Activated CD4-positive, alpha-beta T cell treated with anti-CD3 and anti-CD28 coated beads for 36 hours (primary cell): Measurements from ENCODE around the gene SMKR1. TPM values are rescaled to one million over a fixed set of nuclear protein-coding genes. Genes with fewer than 3 reads are reported as not detected.

Experiments
- ATAC-seq: fragments of 200-7000 bp; cut with Tn5 transposase; one replicate; pipeline ENCODE4 v1.10.0; 2021; ENCODE audit warnings: mild to moderate bottlenecking, moderate library complexity
- CTCF ChIA-PET: fragments of 350-600 bp; sonication (Branson Sonifier 250); formaldehyde crosslinking; loops from one replicate; lab custom pipeline; 2021; ENCODE audit warnings: antibody characterized with exemption; lab: Charles Lee
- POLR2A ChIA-PET: fragments of 350-600 bp; sonication (Branson Sonifier 250); formaldehyde crosslinking; loops from one replicate; lab custom pipeline; 2021; ENCODE audit warnings: antibody characterized with exemption, inconsistent platforms; lab: Charles Lee
- DNase-seq: peaks from one replicate; pipeline ENCODE4 v3.0.0-alpha.2; 2020
- H3K27ac Mint-ChIP-seq: one replicate; pipeline ENCODE4 v1.8.0; 2021; ENCODE audit warnings: mixed read lengths
- H3K27me3 Mint-ChIP-seq: one replicate; pipeline ENCODE4 v1.8.0; 2021; ENCODE audit warnings: mixed read lengths
- H3K36me3 Mint-ChIP-seq: one replicate; pipeline ENCODE4 v1.8.0; 2021; ENCODE audit warnings: low read depth, mixed read lengths
- H3K4me1 Mint-ChIP-seq: one replicate; pipeline ENCODE4 v1.8.0; 2021; ENCODE audit warnings: mixed read lengths
- H3K4me3 Mint-ChIP-seq: one replicate; pipeline ENCODE4 v1.8.0; 2021; ENCODE audit warnings: mild to moderate bottlenecking, moderate library complexity, mixed read lengths
- H3K9me3 Mint-ChIP-seq: one replicate; pipeline ENCODE4 v1.8.0; 2021; ENCODE audit warnings: low read depth, mixed read lengths
- intact Hi-C, 2 experiments: fragments of 100-400 bp; cut with DNase I in 1 of 2; cut with micrococcal nuclease in 1 of 2; formaldehyde crosslinking; loops; one replicate each; pipeline versions ENCODE4 v1.14.2 to v1.15.1; 2022 to 2024; cut with DNase I, micrococcal nuclease
- total RNA-seq, 2 experiments: library from RNA; stranded (reverse); gene quantifications; one replicate each; pipeline ENCODE4 v1.2.3, GENCODE V29; 2021

Gene SMKR1
- total RNA-seq, 2 experiments from 2014 or later, result 2.3 to 2.7 TPM

DNA sequence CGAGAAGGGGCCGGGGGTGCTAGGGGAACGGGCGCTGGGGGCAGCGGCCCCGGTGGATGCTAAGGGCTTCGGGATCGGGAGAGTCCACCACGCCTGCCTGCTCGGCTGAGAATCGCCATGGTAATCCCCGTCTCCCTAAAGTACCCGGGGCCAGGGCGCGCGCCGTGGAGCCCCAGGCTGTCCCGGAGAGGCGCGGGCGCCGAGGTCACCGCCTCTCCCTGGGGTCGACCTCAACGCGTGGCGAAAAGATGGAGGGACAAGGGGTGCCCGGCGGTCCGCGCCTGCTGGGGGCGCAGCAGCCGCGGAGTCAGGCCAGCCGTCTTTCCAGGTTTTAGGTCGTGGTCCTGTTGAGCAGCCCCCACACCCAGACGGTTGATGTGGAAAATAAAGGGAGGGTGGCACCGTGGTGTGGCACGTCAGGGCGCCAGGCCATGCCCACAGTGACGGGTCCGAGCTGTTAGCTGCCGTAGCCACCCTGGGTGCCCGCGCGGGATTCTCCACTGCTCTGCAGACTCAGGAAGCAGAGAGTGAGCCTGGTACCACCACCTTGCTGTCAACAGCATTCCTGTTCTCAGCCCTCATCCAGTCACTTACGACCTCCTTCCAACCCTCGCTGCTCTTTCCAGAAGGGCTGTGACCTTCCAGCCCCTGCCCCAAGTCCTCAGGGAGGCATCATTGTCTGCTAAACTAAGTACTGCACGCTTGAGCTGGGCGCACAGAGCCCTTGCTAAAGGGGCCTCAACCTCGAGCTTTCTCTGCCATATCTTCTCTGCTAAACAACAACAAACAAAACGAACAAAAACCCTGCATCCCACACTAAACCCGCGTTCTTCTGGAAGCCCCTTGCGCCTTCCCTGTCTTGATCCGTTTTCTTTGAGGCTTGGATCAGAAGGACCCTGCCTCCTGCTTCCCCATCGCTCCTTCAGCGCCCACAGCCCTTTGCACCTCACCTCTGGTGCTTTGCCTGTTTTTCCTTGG is 666 bp downstream of the SMKR1 start:
- ATAC-seq (peak; percentile 12), DNase-seq (peak; percentile 25)
- CTCF ChIA-PET, result interaction anchor here (0.8 to 1.2 kb wide), 2 partner anchors 132 to 515 kb away, joined by 3 to 5 read pairs; no protein-coding TSS in a partner anchor
- Mint-ChIP-seq H3K4me1 (peaks cover 14% of the 10 kb centered on the region), H3K9me3 (no peaks in the 10 kb centered on the region), H3K36me3 (no peaks in the 10 kb centered on the region), H3K27ac (no peak overlapping the region), H3K4me3 (peak overlapping the region; percentile 45), H3K27me3 (no peaks in the 10 kb centered on the region)
- intact Hi-C loops, result loop anchor here (1.0 to 10.0 kb wide), 8 partner anchors 28 to 446 kb away; partner anchors contain the start of genes NRF1 (in 2 of the 2) and STRIP2 (in 1 of the 2)
- POLR2A ChIA-PET, result interaction anchor here (0.5 to 1.4 kb wide), 4 partner anchors 11 to 278 kb away, joined by 3 to 4 read pairs (median 4); no protein-coding TSS in a partner anchor

DNA sequence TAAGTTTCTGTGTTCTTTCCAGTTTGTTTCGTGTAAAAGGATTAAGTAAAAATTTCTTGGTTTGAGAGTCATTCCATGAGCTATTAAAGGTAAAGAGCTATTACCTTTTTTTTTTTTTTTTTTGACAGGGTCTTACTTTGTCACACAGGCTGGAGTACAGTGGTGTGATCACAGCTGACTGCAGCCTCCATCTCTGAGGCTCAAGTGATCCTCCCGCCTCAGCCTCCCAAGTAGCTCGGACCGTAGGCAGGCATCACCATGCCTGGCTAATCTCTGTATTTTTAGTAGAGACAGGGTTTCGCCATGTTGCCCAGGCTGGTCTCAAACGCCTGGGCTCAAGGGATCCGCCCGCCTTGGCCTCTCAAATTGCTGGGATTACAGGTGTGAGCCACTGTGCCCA is 1.4 kb downstream of the SMKR1 start:
- peak overlapping the region; percentile 45 for H3K4me3 Mint-ChIP-seq
- POLR2A ChIA-PET, result interaction anchor here (0.5 to 0.6 kb wide), 3 partner anchors 10 to 277 kb away, joined by 3 to 4 read pairs (median 4); no protein-coding TSS in a partner anchor
- H3K4me1 Mint-ChIP-seq, result peaks cover 14% of the 10 kb centered on the region
- CTCF ChIA-PET, result interaction anchor here (0.7 to 1.2 kb wide), 4 partner anchors 21 to 516 kb away, joined by 3 to 5 read pairs (median 3); no protein-coding TSS in a partner anchor
- intact Hi-C loops, result loop anchor here (2.0 to 10.0 kb wide), 4 partner anchors 69 to 445 kb away; partner anchors contain the start of genes NRF1 (in 1 of the 2) and STRIP2 (in 1 of the 2)
- no peak for ATAC-seq
- no peaks in the 10 kb centered on the region for H3K9me3 Mint-ChIP-seq
- DNase-seq, result no peak
- no peaks in the 10 kb centered on the region for H3K27me3 Mint-ChIP-seq
- no peaks in the 10 kb centered on the region for H3K36me3 Mint-ChIP-seq
- H3K27ac Mint-ChIP-seq, result no peak overlapping the region

DNA sequence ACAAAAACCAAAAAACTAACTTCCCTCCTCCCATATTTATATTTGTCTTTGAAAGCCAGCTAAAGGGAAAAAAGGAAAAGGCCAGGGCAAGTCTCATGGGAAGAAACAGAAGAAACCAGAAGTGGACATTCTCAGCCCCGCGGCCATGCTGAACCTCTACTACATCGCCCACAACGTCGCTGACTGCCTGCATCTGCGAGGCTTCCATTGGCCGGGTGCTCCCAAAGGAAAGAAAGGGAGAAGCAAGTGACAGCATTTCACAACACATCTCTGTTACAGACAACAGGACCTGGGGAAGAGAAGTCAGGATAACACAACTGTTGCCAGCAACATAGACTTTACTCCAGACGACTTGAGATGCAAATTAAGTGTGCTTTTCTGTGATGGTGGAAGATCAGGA is 9.9 kb downstream of the SMKR1 start:
- Mint-ChIP-seq H3K36me3 (no peaks in the 10 kb centered on the region), H3K4me1 (peaks cover 5% of the 10 kb centered on the region), H3K9me3 (no peaks in the 10 kb centered on the region), H3K27me3 (no peaks in the 10 kb centered on the region), H3K4me3 (no peak overlapping the region), H3K27ac (no peak overlapping the region)
- DNase-seq (no peak), ATAC-seq (no peak)
- POLR2A ChIA-PET, result no interaction called here
- CTCF ChIA-PET, result interaction anchor here (1.0 to 1.5 kb wide), 2 partner anchors 51 to 132 kb away, joined by 3 read pairs; no protein-coding TSS in a partner anchor
- intact Hi-C loops, result no loop called here

DNA sequence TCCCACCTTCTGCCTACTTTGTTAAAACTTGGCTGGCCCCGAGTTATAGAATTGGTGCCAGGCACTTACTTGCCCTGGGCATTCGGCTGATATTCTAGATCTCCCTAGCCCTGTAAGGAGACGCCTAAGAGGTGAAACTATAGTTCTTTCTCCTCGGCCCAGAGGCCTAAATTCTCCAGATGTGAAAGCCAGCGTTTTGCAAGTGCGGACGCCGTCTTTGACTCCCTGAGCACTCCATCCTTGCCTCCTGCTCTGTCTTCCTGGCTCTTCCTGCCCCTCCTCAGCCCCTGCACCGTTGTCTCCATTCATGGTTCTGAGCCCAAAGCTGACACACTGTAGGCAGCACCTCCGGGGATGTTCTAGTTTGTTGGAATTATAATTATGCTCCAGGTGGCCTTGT is 11.2 kb downstream of the SMKR1 start:
- Mint-ChIP-seq H3K27me3 (peaks cover 2% of the 10 kb centered on the region), H3K4me1 (no peaks in the 10 kb centered on the region), H3K36me3 (no peaks in the 10 kb centered on the region), H3K27ac (no peak overlapping the region), H3K4me3 (no peak overlapping the region), H3K9me3 (no peaks in the 10 kb centered on the region)
- POLR2A ChIA-PET, result interaction anchor here (0.7 kb wide), 1 partner anchor 10 kb away, joined by 3 read pairs; no protein-coding TSS in a partner anchor
- ATAC-seq (no peak), DNase-seq (no peak)
- intact Hi-C loops, result no loop called here
- CTCF ChIA-PET, result no interaction called here

DNA sequence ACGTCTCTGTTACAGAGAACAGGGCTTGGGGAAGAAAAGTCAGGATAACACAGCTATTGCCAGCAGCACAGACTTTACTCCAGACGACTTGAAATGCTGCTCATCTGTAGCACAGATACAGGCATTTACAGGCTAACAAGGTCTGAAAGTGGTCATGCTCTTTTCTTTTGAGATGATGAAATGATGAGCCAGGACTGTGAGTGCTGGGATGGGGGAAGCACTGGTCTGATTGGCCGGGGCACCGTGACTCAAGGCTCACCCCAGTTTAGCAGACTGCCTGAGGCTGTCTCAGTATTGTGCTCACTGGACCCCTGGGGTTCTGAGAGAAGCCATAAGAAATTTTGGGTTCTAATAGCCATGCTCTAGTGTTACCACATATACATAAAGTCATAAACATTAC is 12.4 kb downstream of the SMKR1 start:
- DNase-seq (no peak), ATAC-seq (no peak)
- Mint-ChIP-seq H3K4me3 (no peak overlapping the region), H3K4me1 (no peaks in the 10 kb centered on the region), H3K36me3 (no peaks in the 10 kb centered on the region), H3K27ac (no peak overlapping the region), H3K9me3 (no peaks in the 10 kb centered on the region), H3K27me3 (peaks cover 3% of the 10 kb centered on the region)
- ChIA-PET POLR2A (no interaction called here), CTCF (interaction anchor here (1.5 kb wide), 1 partner anchor 146 kb away, joined by 3 read pairs; no protein-coding TSS in a partner anchor)
- intact Hi-C loops, result no loop called here

DNA sequence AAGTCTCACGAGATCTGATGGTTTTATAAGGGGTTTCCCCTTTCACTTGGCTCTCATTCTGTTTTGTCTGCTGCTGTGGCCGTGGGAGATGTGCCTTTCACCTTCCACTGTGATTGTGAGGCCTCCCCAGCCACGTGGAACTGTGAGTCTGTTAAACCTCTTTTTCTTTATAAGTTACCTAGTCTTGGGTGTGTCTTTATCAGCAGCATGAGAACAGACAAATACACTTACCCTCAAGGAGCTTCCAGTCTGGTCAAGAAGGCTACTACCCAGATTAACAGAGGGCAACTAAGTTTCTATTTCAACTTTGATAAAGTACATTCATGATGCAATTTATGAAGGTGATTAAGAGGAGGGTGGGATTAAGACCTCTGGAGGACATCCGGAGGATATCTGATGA is 13.1 kb downstream of the SMKR1 start:
- CTCF ChIA-PET, result interaction anchor here (0.6 to 1.5 kb wide), 2 partner anchors 147 to 235 kb away, joined by 3 read pairs; no protein-coding TSS in a partner anchor

DNA sequence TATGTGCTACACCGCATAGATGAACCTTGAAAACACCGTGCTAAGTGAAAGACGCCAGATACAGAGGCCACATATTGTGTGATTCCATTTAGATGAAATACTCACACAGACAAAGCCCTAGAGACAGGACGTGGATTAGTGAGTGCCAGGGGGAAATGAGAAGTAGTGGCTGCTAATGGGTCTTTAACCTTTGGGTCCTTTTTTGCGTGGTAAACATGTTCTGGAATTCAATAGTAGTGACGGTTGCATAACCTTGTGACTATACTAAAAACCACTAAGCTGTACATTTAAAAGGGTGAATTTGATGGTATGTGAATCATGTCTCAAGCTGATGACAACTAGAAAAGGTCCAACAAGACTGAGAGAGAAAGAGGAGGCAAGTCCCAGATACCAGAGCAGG is 15.6 kb downstream of the SMKR1 start:
- ChIA-PET POLR2A (no interaction called here), CTCF (no interaction called here)
- Mint-ChIP-seq H3K27ac (no peak overlapping the region), H3K36me3 (no peaks in the 10 kb centered on the region), H3K4me1 (no peaks in the 10 kb centered on the region), H3K4me3 (no peak overlapping the region), H3K27me3 (peaks cover 19% of the 10 kb centered on the region), H3K9me3 (no peaks in the 10 kb centered on the region)
- intact Hi-C loops, result no loop called here
- no peak for ATAC-seq
- DNase-seq, result no peak

More for the DNA sequence above, 13.1 kb downstream of the SMKR1 start:
- H3K4me1 Mint-ChIP-seq, result no peaks in the 10 kb centered on the region
- ATAC-seq (no peak), DNase-seq (no peak)
- POLR2A ChIA-PET, result no interaction called here
- H3K4me3 Mint-ChIP-seq, result no peak overlapping the region
- no peak overlapping the region for H3K27ac Mint-ChIP-seq
- no peaks in the 10 kb centered on the region for H3K9me3 Mint-ChIP-seq
- peaks cover 6% of the 10 kb centered on the region for H3K27me3 Mint-ChIP-seq
- no peaks in the 10 kb centered on the region for H3K36me3 Mint-ChIP-seq
- intact Hi-C loops, result no loop called here

DNA sequence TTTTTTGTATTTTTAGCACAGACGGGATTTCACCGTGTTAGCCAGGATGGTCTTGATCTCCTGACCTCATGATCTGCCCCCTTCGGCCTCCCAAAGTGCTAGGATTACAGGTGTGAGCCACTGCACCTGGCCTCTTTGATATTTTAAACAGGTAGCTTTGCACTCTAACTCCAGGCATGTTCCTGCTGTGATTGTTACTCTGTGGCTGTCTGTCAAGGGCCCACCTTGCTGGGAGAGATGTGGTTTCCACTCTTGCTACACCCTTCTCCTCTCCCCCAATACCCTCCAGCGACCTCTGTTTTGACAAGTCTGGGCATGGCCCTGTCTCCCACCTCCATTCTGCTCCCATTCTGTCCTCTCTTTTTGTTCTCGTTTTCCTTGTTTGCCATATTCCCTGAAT is 17.1 kb downstream of the SMKR1 start:
- intact Hi-C loops, result no loop called here
- peaks cover 20% of the 10 kb centered on the region for H3K27me3 Mint-ChIP-seq
- ATAC-seq, result no peak
- H3K4me3 Mint-ChIP-seq, result no peak overlapping the region
- no peaks in the 10 kb centered on the region for H3K9me3 Mint-ChIP-seq
- H3K4me1 Mint-ChIP-seq, result no peaks in the 10 kb centered on the region
- H3K36me3 Mint-ChIP-seq, result no peaks in the 10 kb centered on the region
- DNase-seq, result no peak
- H3K27ac Mint-ChIP-seq, result no peak overlapping the region
- ChIA-PET CTCF (no interaction called here), POLR2A (no interaction called here)

DNA sequence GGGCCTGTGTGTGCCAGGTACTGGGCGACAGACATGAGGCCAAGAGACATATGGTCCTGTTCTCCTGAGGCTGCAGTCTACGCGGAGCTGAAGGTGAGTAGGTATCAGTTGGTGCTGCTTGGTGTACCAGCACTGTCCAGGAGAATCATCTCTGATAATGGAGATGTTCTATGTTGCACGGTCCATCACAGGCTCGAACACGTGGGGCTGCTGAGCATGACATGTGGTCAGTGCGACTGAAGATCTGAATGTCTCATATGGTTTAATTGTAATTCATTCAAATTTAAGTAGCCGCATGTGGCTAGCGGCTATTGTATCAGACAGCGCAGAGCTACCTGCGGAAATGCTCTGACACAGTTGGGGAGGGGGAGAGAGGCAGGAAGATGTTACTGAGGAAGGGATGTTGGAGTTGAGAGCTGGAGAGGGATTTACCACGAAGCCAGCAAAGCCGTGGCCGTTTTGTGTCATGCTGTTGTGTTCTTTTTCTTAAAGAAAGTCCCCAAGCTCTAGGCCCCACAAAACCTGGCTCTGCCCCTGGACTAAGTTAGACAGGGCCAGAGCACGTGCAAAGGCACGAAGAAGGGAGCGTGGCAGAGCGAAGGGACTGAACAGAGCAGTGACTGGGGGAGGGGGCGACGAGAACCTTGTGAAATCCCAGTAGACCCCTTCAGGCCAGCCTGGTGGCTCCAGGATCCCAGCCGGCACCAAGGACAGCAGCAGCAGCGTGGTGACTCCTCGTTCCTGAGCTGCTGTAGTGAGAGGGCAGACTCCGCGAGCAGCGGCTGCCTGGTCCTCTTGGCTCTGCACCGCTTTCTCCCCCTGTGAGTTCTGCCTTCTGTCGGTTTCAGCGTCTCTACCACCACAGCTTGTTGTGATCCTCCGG is 20.0 kb downstream of the SMKR1 start:
- intact Hi-C loops, result no loop called here
- POLR2A ChIA-PET, result interaction anchor here (0.6 kb wide), 1 partner anchor 20 kb away, joined by 3 read pairs; no protein-coding TSS in a partner anchor

DNA sequence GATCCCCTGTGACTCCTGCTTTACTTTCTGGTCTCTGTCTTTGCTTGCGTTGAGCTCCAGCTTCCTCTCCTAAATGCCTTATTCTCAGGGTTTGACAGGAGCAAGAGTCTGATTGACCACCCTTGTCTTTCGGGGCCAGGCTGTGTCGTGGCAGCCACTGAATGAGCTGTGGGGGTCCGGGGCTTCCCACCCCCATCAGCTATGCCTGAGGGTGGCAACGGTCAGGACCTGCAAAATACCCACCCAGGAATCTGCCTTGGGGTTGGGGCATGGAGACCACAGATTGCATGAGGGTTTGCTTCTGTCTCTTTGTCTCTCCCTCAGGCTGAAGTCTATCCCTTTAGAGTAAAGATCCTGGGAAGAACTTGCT is 20.6 kb downstream of the SMKR1 start:
- H3K4me3 Mint-ChIP-seq, result no peak overlapping the region
- no peaks in the 10 kb centered on the region for H3K36me3 Mint-ChIP-seq
- no peaks in the 10 kb centered on the region for H3K9me3 Mint-ChIP-seq
- DNase-seq, result no peak
- intact Hi-C loops, result no loop called here
- POLR2A ChIA-PET, result interaction anchor here (0.6 kb wide), 1 partner anchor 19 kb away, joined by 3 read pairs; no protein-coding TSS in a partner anchor
- no peak for ATAC-seq
- CTCF ChIA-PET, result interaction anchor here (0.7 kb wide), 1 partner anchor 121 kb away, joined by 3 read pairs; no protein-coding TSS in a partner anchor
- H3K4me1 Mint-ChIP-seq, result no peaks in the 10 kb centered on the region
- H3K27ac Mint-ChIP-seq, result no peak overlapping the region
- peaks cover 22% of the 10 kb centered on the region for H3K27me3 Mint-ChIP-seq

More for the DNA sequence above, 20.0 kb downstream of the SMKR1 start:
- Mint-ChIP-seq H3K4me3 (no peak overlapping the region), H3K4me1 (no peaks in the 10 kb centered on the region), H3K36me3 (no peaks in the 10 kb centered on the region), H3K27ac (no peak overlapping the region), H3K27me3 (peaks cover 22% of the 10 kb centered on the region), H3K9me3 (no peaks in the 10 kb centered on the region)
- CTCF ChIA-PET, result interaction anchor here (0.7 kb wide), 1 partner anchor 121 kb away, joined by 3 read pairs; no protein-coding TSS in a partner anchor
- DNase-seq (peak; percentile 19), ATAC-seq (peak; percentile 23)
